Activated CD4-positive, alpha-beta T cell treated with anti-CD3 and anti-CD28 coated beads for 4 hours (primary cell): ENCODE results near the gene KCNMB4.
"Not testable (repeated sequence)": the region's sequence is repeated elsewhere in the genome, so short reads cannot be mapped to it uniquely, and the experiment has no call there.

ENCODE experiments used
- DNase-seq, 2 donors: peaks; one replicate each; pipeline ENCODE4 v3.0.0-alpha.2; 2020

The KCNMB4 gene

GRCh38 chr12:70379846-70380245, 13.8 kb downstream of the KCNMB4 start:
- no peak for DNase-seq

- no peak for DNase-seq
These were observed 17.4 kb downstream of the KCNMB4 start for GRCh38 chr12:70383484-70383883.

DNA sequence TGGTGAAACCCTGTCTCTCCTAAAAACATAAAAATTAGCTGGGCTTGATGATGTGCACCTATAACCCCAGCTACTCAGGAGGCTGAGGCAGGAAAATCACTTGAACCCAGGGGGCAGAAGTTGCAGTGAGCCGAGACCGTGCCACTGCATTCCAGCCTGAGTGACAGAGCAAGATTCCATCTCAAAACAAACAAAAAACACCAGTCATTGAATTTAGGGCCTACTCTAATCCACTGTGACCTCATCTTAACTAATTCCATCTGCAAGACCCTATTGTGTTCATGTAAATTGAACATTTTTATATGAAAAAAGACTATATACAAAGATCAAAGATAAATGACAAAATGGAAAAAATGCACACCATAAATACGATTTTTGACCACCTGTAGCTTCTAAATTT, 17.8 kb downstream of the KCNMB4 start:
- DNase-seq = no peak

GRCh38 chr12:70386771-70387170, 20.7 kb downstream of the KCNMB4 start:
- DNase-seq = no peak

DNA sequence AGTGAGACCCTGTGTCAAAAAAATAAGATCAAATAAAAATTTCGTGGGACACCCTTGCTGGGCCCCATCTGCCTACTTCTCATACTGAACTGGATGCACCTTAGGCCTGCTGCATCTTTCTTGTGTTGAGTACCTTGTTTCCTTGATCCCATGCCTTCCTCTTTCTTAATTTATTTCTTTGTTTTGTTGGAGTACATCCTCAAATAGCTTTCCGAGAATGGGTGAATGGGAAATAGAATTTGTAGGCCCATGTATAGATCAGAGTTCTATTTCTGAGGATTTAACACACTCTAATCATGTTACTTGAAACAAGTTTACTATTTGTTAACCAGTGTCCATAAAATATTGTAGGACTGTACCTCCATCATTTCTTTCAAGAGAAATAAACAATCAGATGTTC, 23.6 kb downstream of the KCNMB4 start:
- DNase-seq = no peak

DNA sequence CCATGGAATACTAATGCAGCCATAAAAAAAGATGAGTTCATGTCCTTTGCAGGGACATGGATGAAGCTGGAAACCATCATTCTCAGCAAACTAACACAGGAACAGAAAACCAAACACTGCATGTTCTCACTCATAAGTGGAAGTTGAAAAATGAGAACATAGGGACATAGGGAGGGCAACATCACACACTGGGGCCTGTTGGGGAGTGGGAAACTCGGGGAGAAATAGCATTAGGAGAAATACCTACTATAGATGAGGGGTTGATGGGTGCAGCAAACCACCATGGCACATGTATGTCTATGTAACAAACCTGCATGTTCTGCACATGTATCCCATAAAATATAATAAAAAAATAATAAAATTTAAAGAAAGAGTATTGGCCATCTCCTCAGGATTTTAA, 26.5 kb downstream of the KCNMB4 start:
- DNase-seq = not testable (repeated sequence)

DNA sequence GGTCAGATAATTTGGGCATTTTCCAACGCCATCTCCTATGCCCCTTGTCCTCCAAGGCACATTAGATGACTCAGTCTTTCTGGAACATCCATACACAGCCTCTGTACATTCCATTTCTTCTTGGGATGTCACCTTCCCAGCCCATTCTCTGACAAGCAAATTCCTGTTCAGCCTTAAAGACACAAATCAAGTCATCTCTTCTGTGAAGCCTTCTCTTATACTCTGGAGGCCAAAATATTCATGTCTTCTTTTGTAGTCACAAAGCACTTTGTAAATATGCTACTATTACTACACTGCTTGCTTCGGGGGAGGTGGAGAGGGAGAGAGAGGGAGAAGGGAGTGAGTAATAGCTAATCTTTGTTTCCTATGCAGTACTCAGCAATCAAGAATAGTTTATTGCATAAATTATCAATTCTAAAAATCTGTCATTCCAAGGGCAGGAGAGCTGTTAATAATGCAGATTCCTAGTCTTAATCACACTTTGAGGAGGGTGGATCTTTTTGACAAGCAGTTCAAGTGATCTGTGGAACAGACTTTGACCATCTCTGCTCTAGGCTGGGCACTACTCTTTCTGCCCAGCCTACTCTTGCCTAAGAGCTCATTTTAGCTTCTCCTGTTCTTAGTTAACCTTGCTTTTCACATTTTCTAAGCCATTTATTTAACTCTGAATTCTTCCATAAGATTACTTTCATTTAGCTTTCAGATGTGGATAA, 27.9 kb downstream of the KCNMB4 start:
- no peak for DNase-seq

DNA sequence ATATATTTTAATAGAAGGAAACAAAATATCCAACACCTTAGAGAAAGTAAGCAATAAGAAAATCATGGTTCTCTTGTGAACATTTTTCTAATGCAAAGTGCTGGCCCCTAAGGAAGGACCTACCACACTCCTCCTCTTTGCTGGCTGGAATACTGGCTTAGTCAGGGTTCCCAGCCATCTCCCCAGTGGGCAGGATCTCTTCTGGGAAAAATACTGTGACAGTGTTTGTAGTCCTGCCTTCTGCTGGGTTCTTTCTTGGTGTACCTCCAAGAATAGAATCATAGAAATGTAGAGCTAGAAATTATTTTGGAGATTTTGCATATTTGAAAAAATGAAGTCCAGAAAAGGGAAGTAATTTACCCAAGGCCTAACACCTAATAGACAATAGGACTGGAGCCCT, 31.9 kb downstream of the KCNMB4 start:
- DNase-seq = no peak

- DNase-seq = no peak
These were observed 32.8 kb downstream of the KCNMB4 start for GRCh38 chr12:70398862-70399261.

GRCh38 chr12:70399311-70399710, 33.2 kb downstream of the KCNMB4 start:
- no peak for DNase-seq

DNA sequence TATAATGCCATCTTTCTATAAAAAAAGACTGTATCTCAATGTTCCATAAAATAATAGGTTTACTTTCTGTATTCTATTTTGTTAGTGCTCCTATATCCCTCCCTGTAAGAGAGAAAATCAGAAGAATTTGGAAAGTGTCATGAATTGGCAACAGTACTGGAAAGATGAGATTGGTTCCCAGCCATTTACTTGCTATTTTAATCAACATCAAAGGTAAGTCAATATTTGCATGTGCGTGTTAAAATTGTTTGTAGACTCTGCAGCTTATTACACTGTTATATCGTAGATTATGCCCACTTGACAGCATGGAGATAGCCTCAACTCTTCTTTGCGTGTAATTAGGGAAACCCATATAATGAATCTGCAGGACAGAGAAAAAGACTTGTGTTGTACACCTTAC, 34.0 kb downstream of the KCNMB4 start:
- DNase-seq = no peak

- DNase-seq = no peak
These were observed 36.5 kb downstream of the KCNMB4 start for GRCh38 chr12:70402597-70402996.

DNA sequence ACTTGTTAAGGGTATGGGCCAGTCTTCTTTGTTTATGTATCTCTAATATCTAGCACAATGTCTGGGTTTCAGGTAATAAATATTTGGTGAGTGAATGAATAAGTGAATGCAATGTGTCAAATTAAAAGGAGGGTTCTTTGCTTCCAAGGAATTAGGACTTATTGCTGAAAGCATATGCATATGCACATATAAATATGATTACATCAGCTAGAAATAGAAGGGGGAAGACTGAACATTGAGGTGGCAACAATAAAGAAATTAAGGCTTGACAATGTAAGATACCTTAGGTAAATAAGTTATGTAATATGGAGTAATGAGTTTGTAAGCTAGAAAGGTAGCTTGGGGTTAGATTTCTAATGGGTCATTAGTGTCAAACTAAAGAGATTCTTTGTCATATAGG, 37.7 kb downstream of the KCNMB4 start:
- DNase-seq = no peak

GRCh38 chr12:70408004-70408790, 42.1 kb downstream of the KCNMB4 start:
- DNase-seq = no peak

DNA sequence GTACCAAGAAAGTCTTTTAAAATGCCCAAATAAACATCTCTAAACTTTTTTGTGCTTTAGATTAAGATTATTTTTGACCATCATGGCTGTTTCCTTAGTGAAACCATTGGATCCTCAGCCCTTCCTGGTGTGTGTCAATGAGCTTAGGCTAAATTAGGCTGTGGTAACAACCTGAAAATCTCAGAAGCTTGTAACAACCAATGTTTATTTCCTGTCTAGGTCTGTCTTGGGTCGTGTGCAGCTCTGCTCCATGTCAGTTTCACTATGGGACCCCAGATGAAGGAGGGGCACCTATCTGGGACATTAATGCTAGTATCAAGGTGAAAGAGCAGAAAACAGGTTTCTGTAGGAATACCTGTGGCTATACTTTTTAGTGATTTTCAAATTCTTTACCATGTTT, 49.9 kb downstream of the KCNMB4 start:
- no peak for DNase-seq

DNA sequence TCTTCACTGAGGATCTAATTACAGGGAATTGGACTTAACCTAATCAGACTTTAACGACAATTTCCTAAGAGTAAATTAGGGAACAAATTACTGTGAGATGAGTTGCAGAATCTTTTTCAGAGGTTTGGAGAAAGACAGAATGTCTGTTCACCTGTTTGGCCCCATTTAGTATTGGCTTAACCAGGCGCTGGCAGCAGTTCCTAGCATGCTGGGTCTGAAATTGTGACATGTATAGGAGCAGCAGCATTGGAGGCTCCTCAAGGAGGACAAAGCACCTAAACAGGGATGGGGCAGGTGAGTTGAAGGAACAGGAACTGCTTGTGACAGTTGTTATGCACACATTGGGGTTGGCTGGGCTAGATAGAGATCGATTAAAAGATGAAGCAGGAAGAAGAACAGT, 51.0 kb downstream of the KCNMB4 start:
- DNase-seq = no peak

GRCh38 chr12:70418101-70418500, 52.0 kb downstream of the KCNMB4 start:
- no peak for DNase-seq

GRCh38 chr12:70422631-70423030, 56.5 kb downstream of the KCNMB4 start:
- no peak for DNase-seq

- no peak for DNase-seq
These were observed 60.5 kb downstream of the KCNMB4 start for GRCh38 chr12:70426620-70427019.

GRCh38 chr12:70427611-70428010, 61.5 kb downstream of the KCNMB4 start:
- DNase-seq = no peak

GRCh38 chr12:70430400-70430799, 64.3 kb downstream of the KCNMB4 start:
- no peak for DNase-seq

- no peak for DNase-seq
These were observed 70.7 kb downstream of the KCNMB4 start for GRCh38 chr12:70436836-70437235.

DNA sequence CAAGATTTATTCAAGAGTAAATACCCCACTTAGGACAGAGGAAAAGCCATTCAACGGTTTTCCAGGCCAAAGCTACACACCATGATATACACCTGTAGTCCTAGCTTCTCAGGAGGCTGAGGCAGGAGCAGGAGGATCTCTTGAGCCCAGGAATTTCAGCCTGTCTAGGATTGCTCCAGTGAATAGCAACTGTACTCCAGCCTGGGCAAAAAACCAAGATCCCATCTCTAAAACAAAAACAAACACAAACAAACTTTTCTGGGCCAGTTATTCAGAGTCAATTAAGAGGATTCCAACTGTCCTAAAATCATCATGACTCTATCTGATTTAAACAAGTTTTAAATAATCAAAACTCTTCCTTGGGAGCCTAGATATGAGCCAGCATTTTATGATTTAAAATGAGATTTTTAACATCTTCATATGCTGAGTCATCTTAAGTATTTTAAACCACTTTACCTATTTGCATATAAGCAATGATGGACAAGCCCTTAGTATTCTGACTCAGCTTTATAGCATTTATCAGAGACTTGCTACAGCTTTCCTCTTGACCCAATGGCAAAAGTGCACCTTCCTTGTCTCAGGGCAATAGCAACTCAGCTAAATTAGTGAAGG, 77.1 kb downstream of the KCNMB4 start:
- no peak for DNase-seq

DNA sequence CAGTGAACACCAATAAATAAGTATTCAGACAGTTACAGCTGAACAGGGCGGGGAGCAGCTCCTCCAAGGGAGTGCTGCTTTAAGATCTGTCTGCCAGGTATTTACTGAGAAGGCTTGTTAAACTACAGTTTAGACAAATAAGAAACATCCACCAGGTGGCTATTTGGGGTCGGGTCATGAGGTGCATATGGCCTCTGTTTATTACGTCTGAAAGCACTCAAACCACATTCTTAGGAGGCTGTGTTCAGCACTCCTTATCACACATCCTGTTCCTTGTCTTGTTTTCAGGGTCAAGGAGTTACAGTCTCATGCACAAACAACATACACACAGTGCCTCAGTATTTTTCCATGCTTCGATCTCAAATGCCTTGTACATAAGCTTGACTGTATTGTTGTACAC, 78.8 kb downstream of the KCNMB4 start:
- no peak for DNase-seq
